Globus pallidus (tissue), 1 donor: ENCODE results near the gene OR5AU1.
A peak's percentile ranks its signal among the peaks of the same experiment; 100 is the strongest.
"Not testable (repeated sequence)": the region's sequence is repeated elsewhere in the genome, so short reads cannot be mapped to it uniquely, and the experiment has no call there.

Source experiments
- DNase-seq: peaks from one replicate; pipeline ENCODE4 v3.0.0-alpha.2; 2015; ENCODE audit warnings: low spot score

Gene OR5AU1

GRCh38 chr14:21171128-21171527, 15.3 kb upstream of the OR5AU1 start:
- no peak for DNase-seq

GRCh38 chr14:21169573-21169972, 13.7 kb upstream of the OR5AU1 start:
- no peak for DNase-seq

GRCh38 chr14:21168055-21168454, 12.2 kb upstream of the OR5AU1 start:
- DNase-seq, result no peak

- not testable (repeated sequence) for DNase-seq
These were observed 9.8 kb upstream of the OR5AU1 start for GRCh38 chr14:21165670-21166069.

GRCh38 chr14:21165002-21165605, 9.2 kb upstream of the OR5AU1 start:
- DNase-seq, result not testable (repeated sequence)

GRCh38 chr14:21163871-21164291, 8.0 kb upstream of the OR5AU1 start:
- no peak for DNase-seq

- DNase-seq, result no peak
These were observed 6.2 kb upstream of the OR5AU1 start for GRCh38 chr14:21162081-21162480.

GRCh38 chr14:21160061-21160610, 4.3 kb upstream of the OR5AU1 start:
- no peak for DNase-seq

- DNase-seq, result not testable (repeated sequence)
These were observed 2.3 kb upstream of the OR5AU1 start for GRCh38 chr14:21158175-21158574.

- DNase-seq, result no peak
These were observed 6.1 kb downstream of the OR5AU1 start for GRCh38 chr14:21149641-21150367.

- no peak for DNase-seq
These were observed 10.4 kb downstream of the OR5AU1 start for GRCh38 chr14:21145437-21145836.

- no peak for DNase-seq
These were observed 13.5 kb downstream of the OR5AU1 start for GRCh38 chr14:21142357-21142756.

GRCh38 chr14:21136024-21136423, 19.8 kb downstream of the OR5AU1 start:
- peak; percentile 0 for DNase-seq

- no peak for DNase-seq
These were observed 22.0 kb downstream of the OR5AU1 start for GRCh38 chr14:21133901-21134300.

GRCh38 chr14:21123429-21123828, 32.4 kb downstream of the OR5AU1 start:
- no peak for DNase-seq

GRCh38 chr14:21121122-21121521, 34.7 kb downstream of the OR5AU1 start:
- no peak for DNase-seq

GRCh38 chr14:21120686-21121085, 35.2 kb downstream of the OR5AU1 start:
- DNase-seq, result no peak

GRCh38 chr14:21118933-21119332, 36.9 kb downstream of the OR5AU1 start:
- DNase-seq, result no peak

- no peak for DNase-seq
These were observed 42.5 kb downstream of the OR5AU1 start for GRCh38 chr14:21113369-21113768.

- no peak for DNase-seq
These were observed 43.6 kb downstream of the OR5AU1 start for GRCh38 chr14:21112255-21112654.

- no peak for DNase-seq
These were observed 46.3 kb downstream of the OR5AU1 start for GRCh38 chr14:21109377-21110138.

GRCh38 chr14:21108791-21109190, 47.1 kb downstream of the OR5AU1 start:
- DNase-seq, result no peak
